ENCODE results near the gene TRIM66.

TRIM66 gene

DNA sequence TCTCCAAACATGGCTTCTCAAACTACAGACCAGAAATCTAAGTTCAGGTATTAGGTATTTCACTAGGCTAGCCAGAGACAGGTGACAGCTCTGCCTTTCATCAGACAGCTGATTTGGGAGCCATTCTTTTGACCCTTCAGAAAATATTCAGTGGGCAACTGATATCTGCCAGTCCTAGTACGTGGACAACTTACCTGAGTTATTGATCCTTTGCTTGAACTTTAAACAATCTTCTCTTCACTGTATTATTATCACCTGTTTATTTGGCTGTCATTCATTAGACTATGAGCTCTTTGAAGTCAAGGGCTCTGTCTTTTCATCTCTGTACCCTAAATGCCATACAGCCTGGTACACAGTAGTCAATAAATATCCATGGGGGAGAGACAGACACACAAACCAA, 17.2 kb downstream of the TRIM66 start:
- no peak for TF ChIP-seq CTCF (IDR thresholded peaks at IDR 0.05; ENCODE audit: control insufficient read depth, extremely low read depth, insufficient read depth)

DNA sequence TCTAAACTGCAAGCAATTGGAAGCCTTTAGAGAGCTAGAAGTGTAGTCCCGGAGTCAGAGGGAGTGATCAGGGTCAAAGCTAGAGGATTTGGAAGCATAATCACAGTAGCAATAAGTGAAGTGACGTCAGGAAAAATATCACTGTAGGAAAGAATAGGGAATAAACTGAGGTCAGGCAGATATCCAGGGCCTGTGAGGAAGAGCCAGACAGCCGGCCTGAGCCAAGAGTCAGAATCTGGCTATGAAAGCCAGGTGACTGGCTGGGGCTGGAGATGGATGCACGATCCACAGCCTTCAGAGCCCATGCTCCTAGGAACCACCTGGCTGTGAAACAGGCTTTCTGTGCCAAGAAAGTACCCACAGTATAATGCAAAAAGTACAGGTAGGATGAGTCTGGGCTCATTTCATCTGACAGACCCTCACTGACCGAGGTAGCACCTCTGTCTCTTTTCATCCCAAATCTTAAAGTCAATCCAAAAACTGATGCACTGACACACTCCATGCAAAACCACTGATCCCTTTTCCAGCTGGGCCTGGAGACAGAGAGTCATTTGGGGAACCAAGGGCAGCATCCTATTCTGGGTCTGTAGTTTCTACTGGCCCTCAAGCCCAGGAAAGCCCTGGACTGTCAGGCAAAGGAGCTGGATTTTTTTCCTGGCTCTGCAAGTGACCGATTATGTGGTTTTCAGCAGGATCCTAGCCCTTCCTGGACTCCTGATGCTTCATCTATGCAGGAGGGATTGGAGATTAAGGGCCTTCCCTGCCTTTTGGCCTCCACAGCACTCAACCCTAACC, 21.3 kb downstream of the TRIM66 start:
- no peak overlapping the region for H3K4me3 ChIP-seq (ENCODE audit: low read depth, low read length)
- TF ChIP-seq CTCF (IDR thresholded peaks at IDR 0.05; ENCODE audit: control insufficient read depth, extremely low read depth, insufficient read depth), result no peak
- no peak for DNase-seq (ENCODE audit: low read depth)

More for the DNA sequence above, 17.2 kb downstream of the TRIM66 start:
- DNase-seq (ENCODE audit: low read depth), result no peak
- H3K4me3 ChIP-seq (ENCODE audit: low read depth, low read length), result no peak overlapping the region

GRCh38 chr11:8658321-8659057, 24.0 kb downstream of the TRIM66 start:
- no peak overlapping the region for H3K4me3 ChIP-seq (ENCODE audit: low read depth, low read length)
- TF ChIP-seq CTCF (IDR thresholded peaks at IDR 0.05; ENCODE audit: control insufficient read depth, extremely low read depth, insufficient read depth), result no peak
- DNase-seq (ENCODE audit: low read depth), result no peak

DNA sequence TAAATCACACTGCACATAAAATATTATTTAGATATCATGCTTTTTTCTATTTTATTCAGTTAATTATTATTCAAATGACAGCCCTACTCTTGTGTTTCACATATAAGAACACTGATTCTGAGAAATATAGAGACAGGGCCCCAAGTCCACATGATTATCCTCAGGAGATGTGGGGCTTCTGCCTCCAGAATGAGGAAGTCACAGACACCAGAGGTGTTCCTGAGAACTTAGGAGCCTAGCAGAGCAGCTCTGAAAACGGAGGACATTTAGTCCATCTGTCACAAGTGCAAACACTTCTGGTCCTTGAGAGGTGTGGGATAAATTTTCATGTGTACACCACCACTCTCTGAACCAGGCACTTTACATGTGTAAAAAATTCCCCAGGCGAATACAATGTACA, 26.2 kb downstream of the TRIM66 start:
- no peak for DNase-seq (ENCODE audit: low read depth)
- no peak overlapping the region for H3K4me3 ChIP-seq (ENCODE audit: low read depth, low read length)
- no peak for TF ChIP-seq CTCF (IDR thresholded peaks at IDR 0.05; ENCODE audit: control insufficient read depth, extremely low read depth, insufficient read depth)

GRCh38 chr11:8654503-8654902, 28.0 kb downstream of the TRIM66 start:
- TF ChIP-seq CTCF (IDR thresholded peaks at IDR 0.05; ENCODE audit: control insufficient read depth, extremely low read depth, insufficient read depth), result no peak
- DNase-seq (ENCODE audit: low read depth), result no peak
- no peak overlapping the region for H3K4me3 ChIP-seq (ENCODE audit: low read depth, low read length)

GRCh38 chr11:8652140-8652539, 30.3 kb downstream of the TRIM66 start:
- H3K4me3 ChIP-seq (ENCODE audit: low read depth, low read length), result no peak overlapping the region
- DNase-seq (ENCODE audit: low read depth), result no peak
- TF ChIP-seq CTCF (IDR thresholded peaks at IDR 0.05; ENCODE audit: control insufficient read depth, extremely low read depth, insufficient read depth), result no peak
